ENCODE results near the gene SERPINB2.

SERPINB2 gene, protein sequence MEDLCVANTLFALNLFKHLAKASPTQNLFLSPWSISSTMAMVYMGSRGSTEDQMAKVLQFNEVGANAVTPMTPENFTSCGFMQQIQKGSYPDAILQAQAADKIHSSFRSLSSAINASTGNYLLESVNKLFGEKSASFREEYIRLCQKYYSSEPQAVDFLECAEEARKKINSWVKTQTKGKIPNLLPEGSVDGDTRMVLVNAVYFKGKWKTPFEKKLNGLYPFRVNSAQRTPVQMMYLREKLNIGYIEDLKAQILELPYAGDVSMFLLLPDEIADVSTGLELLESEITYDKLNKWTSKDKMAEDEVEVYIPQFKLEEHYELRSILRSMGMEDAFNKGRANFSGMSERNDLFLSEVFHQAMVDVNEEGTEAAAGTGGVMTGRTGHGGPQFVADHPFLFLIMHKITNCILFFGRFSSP

DNA sequence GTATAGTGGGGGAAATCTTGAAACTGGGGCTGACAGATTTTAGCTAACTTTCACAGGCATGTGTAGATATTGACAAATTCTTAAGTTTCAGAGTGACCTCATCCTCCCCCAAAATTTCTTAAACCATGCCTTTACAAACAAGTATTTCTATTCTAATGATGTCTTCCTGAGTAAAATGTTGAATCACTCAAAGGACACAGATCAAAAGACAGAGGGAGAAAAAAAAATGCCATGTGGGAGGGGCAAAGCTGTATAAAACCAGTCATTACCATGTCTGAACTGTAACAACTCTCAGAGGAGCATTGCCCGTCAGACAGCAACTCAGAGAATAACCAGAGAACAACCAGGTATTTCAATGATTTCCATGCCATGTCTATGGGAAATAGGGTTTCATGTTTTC is at the start of gene SERPINB2:
Gene SERPINB2, plus strand, starts transcription at position 282 of the 400 bp plus-strand sequence. CDS start 3,740 bp downstream, outside the sequence.
- no peak for DNase-seq (ENCODE audit: low read depth, low spot score)

- DNase-seq (ENCODE audit: low read depth, low spot score), result no peak
Observed at GRCh38 chr18:63843008-63843407, 44.5 kb upstream of the SERPINB2 start.

DNA sequence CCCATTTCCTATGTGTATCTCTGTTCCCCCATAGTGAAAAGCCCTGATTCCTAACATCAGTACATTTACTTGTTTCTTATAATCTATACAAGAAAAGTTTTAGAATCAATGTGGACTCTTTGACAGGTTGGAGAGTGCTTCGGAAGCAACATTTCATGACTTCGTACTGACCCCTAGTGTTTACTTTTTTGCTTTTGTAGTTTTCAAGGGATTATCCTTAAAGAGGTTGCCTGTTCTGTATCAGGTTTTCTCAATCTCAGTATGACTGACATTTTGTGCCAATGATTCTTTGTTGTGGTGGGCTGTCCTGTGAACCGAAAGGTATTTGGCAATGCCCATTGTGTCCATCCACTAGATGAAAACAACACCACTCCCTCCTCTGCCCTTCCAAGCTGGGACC is 43.3 kb upstream of the SERPINB2 start:
- DNase-seq (ENCODE audit: low read depth, low spot score), result no peak

DNA sequence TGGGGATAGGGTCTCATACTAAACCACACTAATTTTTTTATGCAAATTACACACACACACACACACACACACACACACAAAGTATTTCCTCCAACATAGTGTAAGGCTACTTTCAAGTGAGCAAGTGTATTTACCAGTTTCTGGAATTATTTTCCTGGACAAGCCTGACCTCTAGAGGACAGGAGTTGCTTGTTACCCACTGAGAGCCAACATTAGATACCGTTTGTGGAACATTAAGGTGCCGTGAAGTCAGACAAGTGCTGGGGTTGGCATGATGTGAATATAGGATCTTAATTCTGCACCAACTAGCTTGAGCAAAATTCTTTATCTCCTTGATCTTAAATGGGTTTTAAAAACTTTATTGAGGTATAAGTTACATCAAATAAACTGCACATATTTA is 39.3 kb upstream of the SERPINB2 start:
- no peak for DNase-seq (ENCODE audit: low read depth, low spot score)

DNA sequence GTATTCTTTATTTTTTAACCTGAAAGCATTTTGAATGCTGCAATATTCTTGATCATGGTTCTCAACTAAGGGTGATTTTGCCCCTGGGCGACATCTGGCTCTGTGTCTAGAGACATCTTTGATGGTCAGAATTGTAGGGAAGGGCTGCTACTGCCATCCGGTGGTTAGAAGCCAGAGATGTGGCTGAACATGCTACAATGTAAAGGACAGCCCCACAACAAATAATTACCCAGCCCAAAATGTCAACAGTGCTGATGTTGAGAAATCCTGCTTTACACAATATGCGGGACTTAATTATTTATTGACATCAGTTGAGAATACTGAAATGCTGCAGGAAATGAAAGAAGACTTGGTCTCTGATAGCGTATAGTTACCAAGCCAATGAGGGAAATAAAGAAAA is 37.5 kb upstream of the SERPINB2 start:
- no peak for DNase-seq (ENCODE audit: low read depth, low spot score)

GRCh38 chr18:63850636-63851035 is 36.9 kb upstream of the SERPINB2 start:
- no peak for DNase-seq (ENCODE audit: low read depth, low spot score)

DNA sequence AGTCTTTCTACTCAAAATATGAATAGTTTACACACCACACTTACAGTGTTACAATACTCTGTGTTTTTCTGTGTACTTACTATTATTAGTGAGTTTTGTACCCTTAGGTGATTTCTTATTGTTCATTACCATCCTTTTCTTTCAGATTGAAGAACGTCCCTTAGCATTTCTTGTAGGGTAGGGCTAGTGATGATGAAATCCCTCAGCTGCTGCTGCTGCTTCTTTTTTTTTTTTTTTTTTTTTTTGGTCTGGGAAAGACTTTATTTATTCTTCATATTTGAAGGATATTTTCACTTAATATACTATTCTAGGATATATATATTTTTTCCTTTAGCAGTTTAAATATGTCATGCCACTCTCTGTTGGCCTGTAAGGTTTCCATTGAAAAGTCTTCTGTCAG is 29.0 kb upstream of the SERPINB2 start:
- no peak for DNase-seq (ENCODE audit: low read depth, low spot score)

DNA sequence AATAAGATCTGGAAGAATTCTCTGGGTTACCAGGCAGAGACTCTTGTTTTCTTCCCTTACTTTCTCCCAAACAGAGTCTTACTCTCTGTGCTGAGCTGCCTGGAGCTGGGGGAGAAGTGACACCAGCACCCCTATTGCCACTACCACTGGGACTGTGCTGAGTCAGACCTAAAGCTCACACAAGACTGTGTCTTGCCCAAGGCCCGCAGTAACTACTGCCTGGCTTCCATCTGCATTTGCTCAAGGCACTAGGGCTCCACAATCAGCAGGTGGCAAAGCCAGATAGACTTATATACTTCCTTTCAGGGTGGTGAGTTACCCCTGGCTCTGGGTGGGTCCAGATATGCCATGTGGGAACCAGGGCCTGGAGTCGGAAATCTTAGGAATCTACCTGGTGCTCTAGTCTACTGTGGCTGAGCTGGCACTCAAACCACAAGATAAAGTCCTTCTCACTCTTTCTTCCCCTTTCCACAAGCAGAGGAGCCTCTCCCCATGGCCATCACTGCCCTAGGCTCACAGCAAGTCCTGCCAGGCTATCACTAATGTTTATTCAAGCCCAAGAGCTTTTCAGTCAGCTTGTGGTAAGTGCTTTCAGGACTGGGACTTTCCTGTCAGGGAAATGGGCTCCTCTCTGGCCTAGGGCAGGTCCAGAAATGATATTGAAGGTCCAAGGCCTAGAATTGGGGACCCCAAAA is 27.6 kb upstream of the SERPINB2 start:
- no peak for DNase-seq (ENCODE audit: low read depth, low spot score)

DNA sequence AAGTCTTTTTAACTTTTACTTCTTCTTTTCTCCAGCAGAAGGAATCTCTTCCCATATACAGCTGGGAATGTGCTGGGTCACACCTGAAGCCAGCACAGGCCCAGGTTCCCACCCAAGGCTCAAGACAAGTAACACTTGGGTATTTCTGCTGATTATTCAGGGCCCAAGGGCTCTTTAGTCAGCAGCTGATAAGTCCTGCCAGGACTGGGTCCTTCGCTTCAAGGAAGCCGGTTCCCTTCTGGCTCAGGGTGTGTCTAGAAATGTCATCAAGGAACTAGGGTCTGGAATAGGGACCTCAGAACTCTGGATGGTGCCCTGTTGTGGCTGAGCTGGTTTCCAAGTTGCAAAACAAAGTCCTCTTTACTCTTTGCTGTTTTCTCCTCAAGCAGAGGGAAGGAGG is 27.0 kb upstream of the SERPINB2 start:
- no peak for DNase-seq (ENCODE audit: low read depth, low spot score)

DNA sequence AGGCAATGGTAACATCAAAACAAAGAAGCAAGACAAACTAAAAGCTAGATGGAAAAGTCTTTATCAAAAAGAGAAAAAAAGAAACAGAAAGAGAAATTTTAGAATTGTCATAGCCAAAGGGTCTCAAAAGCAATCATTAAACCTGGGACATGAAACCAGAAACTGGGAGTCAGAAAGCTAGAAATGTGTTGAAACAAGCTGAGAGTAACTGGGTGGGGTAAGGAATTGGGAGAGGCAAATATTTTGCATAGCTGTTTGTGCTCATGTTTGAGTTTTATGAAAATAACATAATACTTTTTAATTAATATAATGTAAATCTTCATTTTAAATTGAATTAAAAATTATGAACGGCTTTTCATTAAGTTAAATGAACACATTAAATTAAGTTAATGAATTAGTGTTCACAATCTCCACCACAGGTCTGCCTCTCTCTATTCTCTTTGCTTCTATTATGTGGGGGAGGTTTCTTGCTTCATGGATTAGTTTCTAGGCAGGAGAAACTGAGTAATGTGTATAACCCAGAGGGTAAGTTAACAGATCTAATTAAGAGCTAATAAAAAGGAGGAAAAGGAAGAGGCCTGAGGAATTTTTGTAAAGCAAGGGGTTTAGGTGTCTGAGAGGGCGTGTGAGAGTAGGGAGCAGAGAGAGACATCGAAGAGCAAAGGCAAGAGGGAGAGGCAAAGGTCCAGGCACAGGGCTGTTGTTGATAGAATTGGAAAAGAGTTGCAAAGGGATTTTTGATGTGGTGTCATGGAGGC is 20.0 kb upstream of the SERPINB2 start:
- DNase-seq (ENCODE audit: low read depth, low spot score), result no peak

DNA sequence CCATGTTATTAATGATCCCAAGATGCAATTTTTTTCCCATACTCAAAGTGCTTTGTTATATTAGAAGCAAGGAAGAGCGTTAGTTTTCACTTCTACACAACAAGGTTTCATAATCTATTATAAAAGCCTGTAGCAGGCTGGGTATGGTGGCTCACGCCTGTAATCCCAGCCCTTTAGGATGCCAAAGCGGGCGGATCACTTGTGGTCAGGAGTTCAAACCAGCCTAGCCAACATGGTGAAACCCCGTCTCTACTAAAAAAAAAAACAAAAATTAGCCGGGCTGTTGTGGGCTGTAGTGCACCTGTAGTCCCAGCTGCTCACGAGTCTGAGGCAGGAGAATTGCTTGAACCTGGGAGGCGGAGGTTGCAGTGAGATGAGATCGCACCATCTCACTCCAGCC is 19.0 kb upstream of the SERPINB2 start:
- DNase-seq (ENCODE audit: low read depth, low spot score), result no peak

GRCh38 chr18:63869374-63869773 is 18.1 kb upstream of the SERPINB2 start:
- no peak for DNase-seq (ENCODE audit: low read depth, low spot score)

GRCh38 chr18:63869851-63870250 is 17.7 kb upstream of the SERPINB2 start:
- DNase-seq (ENCODE audit: low read depth, low spot score), result no peak

DNA sequence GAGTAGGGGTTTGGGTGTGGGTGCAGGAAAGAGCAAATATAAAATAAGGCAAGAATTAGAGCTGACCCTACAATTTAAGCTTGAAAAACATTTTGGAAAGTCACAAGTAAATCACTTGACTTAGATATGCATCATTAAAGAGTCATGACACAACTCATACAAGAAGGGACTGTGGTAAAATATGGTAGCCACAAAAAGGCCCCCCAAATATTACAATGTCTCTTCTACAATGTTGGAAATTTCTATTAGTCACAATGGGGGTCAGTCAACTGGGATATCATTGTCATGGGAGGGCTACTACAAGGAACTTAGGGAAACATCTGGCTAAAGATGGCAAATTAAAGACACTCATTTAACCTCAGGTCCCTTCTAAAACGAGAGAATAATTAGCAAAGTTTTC is 15.7 kb upstream of the SERPINB2 start:
- DNase-seq (ENCODE audit: low read depth, low spot score), result no peak

GRCh38 chr18:63872586-63872985 is 14.9 kb upstream of the SERPINB2 start:
- no peak for DNase-seq (ENCODE audit: low read depth, low spot score)

- DNase-seq (ENCODE audit: low read depth, low spot score), result no peak
Observed at GRCh38 chr18:63878343-63878742, 9.2 kb upstream of the SERPINB2 start.

DNA sequence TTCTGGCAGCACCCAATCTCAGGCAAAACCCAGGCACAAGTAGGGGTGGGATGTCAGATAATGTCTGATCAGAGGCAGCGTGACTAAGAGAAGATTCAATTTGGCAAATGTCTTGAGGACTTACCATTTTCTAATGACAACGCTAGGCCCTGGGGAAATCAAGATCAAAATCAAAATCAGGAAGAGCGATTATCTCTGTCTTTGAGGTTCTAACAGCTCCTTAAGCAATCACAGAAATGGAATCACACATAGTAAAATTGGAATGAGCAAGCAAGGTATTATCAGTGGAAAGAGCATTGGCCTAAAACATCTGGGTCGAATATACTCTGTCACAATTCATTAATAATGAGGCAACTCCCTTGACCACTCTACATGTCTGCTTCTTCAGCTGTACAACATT is 8.6 kb upstream of the SERPINB2 start:
- DNase-seq (ENCODE audit: low read depth, low spot score), result no peak

DNA sequence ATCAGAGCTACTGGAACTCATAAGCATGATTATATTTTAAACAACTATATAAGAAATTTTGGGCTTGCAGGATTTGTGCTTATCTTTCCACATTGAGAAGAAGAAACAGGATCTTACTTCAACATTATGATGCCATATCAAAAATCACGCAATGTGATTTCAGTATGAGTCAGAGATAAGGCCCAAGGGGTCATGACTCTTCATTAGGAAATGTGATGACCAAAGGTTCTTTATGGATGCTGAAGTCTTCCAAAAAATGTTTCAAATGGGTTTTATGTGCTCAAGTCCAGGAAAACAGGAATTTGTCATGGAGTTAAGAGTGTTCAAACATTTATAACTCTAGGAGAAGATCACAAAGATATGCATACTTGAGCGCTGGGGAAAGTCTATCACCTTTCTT is 7.8 kb upstream of the SERPINB2 start:
- no peak for DNase-seq (ENCODE audit: low read depth, low spot score)

DNA sequence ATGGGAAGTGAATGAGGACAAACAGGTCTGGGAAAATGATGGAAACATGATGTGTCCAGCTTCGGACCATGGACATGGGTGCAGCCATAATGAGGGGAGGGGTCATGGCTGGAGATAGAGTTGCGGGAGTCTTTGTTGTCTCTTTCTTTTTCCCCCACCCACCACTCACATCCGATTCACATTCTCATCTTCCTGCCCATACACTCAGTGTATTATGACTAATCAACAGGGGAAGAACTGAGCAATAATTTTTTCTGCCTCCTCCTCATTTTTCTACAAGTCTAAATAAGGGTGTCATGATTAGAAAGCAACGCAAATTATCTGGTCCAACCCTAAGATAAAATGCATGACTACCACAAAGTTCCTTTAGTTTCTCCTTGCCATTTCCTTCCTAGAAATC is 5.7 kb upstream of the SERPINB2 start:
- no peak for DNase-seq (ENCODE audit: low read depth, low spot score)

DNA sequence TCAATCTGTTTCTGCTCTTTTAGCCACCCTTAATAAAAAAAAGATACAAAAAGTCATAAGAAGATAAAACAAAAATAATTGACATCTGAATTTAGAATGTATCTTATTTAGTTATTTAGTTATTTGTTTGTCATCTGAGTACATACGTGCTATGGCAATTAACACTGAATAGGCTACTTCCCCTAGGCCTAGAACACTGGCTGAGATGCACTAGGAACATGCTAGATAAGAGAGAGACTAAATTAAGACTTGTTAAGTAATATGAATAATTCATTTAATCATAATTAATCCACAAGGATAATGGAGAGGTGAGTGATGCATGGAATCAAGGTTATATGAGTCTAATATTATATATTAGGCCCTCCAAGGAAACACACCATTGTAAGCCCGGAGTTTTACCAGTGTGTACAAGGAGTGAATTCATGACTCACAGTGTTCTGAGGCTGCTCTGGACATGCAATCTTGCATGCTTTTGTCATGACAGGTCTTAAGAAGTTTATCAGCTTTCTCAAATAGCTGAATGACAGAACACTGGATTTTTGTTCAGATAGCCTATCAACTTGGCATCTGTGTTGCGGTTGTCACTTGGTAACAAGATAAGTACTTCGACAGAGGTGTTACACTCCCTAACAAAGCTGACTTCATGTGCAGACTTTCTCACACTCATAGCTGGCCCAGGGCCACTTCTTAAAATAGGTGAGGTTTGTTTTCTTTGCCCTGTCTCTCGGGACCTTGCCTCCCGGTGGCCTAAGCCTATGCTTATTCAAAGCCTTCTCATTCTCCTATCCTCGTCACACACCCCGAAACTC is 5.0 kb upstream of the SERPINB2 start:
- DNase-seq (ENCODE audit: low read depth, low spot score), result peak; percentile 12

- DNase-seq (ENCODE audit: low read depth, low spot score), result no peak
Observed at GRCh38 chr18:63883617-63884016, 3.9 kb upstream of the SERPINB2 start.
